GM21737 (cell line): ENCODE results near the gene CAMKK1.

Source experiments
- ATAC-seq: cut with Tn5 transposase; IDR thresholded peaks from one replicate; pipeline ENCODE4 v1.9.1; 2021; ENCODE audit warnings: mild to moderate bottlenecking, moderate library complexity; ENCODE audit not compliant: unreplicated experiment

The CAMKK1 gene

GRCh38 chr17:3918372-3919122 lies 25.7 kb upstream of the CAMKK1 start:
- ATAC-seq, result no peak

- no peak for ATAC-seq
Measured at GRCh38 chr17:3917391-3917931, 24.6 kb upstream of the CAMKK1 start.

DNA sequence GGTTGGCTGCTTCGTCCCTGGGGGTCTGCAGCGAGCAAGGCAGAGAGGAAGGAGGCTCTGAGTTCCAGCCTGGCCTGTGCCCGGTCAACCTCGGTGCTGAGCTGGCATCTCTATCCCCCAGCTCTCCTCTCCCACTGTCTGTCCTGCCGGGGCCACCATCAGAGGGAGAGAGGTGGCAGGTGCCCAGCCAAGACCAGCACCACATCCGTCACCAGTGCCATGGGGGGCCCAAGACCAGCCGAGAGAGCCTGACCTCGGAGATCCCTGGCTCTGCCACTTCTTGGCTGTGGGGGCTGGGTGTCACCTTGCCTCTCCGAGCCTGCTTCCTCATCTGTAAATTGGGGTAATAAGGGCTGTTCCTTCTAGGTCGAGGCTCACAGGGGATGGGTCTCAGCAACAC lies 24.0 kb upstream of the CAMKK1 start:
- ATAC-seq, result no peak

DNA sequence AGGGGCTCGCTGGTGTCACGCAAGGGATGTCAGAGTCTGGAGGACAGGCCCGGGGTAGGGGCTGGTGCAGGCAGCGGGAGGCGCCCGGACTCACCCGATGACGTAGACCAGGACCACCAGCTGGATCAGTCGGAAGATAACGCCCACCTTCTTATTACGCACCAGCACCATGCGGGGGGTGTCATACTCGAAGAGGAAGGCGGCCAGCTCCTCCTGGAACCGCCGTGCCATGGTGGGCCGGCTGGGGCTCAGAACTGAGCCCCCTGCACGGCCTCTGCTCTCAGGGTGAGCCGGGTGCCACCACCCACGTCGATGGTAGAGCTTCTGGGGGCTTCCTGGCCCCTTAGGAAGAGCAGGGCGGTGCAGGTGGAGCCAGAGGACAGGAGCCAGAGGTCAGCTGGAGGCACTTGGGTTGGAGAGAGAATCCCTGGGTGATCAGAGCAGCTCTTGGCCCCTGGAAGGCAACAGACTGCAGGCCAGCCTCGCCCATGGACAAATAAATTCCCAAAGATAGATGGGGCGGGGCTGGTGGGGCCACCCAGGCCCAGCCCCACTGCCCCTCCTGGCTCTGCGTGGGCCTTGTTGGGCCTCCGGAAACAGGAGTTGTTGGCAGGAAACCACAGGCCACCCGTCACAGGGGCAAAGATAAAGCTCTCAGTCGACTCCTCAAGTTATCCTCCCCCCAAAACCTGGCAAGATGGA lies 23.3 kb upstream of the CAMKK1 start, which contains the start of gene P2RX1:
Gene P2RX1, minus strand, starts transcription at position 471 of the 702 bp plus-strand sequence. Its CDS starts 240 bp downstream, at position 231.
- no peak for ATAC-seq

DNA sequence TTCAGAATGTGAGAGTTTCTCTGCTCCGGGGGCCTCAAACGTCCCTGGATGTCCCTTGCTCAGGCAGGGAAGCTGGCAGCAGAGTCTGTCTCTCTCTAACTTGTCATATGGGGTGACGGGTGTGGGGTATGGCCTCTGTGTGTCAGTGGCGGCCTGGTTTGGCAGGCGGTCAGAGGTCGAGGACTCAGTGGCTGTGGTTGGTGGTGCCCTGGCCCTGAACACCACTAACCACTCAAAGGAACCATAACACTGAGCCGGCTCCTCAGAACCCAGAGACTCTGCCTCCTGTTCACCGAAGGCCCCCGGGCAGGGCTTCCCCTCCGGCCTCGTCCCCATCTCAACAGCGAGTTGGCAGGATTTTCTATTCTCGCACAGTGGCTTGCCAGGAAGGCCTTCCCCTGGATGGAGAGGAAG lies 22.7 kb upstream of the CAMKK1 start:
- no peak for ATAC-seq

- ATAC-seq, result peak; percentile 42
Measured at GRCh38 chr17:3914312-3914670, 21.4 kb upstream of the CAMKK1 start.

DNA sequence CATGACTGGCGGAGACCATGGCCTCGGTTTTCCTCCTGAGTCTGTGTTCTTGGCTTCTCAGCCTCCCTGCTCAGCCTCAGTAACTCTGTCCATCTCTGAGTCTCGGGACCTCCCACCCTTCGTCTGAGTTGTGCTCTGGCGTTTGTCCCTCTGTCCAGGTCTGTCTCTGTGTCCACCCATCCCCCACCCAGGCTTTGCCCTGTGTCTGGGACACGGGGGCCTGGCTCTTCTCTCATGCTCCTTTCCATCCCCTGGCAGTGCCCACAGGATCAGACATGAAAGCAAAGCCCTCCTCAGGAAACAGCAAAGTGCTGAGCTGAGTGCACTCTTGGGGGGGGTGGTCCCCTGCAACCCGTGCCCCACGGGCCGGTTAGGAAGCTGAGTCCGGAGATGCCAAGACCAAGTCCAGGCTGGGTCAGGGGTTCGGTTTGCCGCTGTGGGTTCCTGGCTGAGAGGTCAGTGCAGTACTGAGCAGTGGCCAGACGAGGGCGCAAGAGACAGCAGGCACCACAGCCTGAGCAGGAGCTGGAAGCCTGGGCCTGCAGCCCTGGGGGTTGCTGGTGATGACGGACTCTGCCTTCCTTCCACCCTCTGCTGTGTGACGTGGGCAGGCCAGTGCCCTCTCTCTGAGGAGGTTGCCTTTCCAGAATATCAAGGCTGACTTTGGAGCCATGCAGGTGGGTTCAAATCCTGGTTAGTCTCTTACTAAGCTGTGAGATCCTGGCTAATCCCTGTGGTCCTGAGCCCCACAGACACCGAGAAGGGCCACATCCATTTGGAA lies 20.9 kb upstream of the CAMKK1 start:
- peak; percentile 42 for ATAC-seq

- no peak for ATAC-seq
Measured at GRCh38 chr17:3912827-3913226, 20.0 kb upstream of the CAMKK1 start.

DNA sequence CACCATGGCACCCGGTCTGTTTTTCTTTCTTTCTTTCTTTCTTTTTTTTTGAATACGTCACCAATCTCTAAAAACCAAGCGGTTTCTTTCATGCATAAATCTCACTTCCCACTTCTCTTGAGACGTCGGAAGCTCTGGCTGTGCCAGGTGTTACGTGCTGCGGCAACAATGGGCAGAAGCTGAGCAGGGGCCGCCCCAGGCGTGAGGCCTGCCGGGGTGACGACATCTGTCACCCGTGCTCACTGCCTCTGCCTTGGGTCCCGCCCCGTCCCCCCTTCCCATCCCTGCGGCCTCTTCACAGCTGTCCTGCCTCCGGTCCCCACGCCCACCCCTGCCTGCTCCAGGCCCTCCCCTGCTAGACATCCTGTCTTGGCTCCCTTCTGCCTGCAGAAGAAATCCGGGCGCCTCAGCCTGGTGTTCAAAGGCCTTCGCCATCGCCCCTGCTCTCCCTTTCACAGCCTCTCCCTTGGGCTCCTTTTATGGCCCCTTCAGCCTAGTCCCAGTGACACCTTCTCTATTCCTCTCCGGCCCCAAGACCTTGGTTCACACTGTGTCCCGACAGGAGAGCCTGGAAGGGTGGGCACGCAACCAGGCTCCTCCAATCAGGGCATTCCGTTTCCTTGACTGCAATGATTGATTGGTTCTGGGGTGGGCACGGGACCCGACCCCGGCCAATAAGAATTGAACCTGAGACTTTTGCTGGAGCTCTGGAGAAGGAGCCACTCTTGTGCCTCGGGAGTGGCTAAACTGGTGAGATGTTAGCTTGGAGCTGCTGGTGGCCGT lies 18.6 kb upstream of the CAMKK1 start:
- ATAC-seq, result peak; percentile 65

DNA sequence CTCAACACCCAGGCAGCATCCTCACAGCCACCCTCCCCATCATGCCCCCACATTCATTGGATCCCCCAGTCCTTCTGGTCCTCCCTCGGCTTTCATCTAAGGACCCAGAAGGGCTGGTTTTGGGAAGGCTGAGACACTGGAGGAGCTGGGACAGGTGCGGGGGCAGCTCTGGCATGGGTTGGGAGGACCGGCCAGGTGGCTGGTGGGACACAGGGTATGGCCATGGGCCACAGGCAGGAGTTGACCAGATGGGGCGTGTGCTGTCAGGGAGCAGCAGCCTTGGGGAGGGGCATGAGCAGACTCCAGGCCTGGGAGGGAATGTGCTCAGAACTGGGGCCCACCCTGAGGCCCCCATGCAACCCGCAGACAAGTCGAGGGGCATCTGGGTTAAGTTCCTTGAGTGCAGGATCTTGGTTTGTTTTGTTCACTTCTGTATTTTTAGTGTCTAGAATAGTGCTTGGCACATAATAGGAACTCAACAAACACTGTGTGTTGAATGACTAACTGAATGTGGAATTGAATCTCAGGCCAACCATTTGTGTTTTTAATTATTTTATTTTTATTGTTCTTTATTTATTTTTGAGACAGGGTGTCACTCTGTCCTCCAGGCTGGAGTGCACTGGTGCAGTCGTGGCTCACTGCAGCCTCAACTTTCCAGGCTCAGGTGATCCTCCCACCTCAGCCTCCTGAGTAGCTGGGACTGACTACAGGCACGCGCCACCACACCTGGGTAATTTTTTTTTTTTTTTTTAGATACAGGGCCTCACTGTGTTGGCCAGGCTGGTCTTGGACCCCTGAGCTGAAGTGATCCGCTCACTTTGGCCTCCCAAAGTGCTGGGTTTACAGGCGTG lies 17.8 kb upstream of the CAMKK1 start:
- ATAC-seq, result no peak

DNA sequence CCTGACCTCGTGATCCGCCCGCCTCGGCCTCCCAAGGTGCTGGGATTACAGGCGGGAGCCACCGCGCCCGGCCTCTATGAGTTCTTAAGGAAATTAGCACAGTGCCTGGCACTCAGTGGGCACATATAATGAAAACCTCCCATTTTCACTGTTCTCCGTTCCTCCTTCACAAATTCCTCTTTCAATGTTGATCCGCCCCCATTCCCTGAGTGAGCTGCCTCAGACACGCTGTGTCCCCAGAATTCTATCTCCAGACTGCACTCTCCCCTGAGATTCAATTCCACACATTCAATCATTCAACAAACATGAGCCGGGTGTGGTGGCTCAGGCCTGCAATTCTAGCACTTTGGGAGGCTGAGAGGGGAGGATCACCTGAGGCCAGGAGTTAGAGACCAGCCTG lies 16.4 kb upstream of the CAMKK1 start:
- ATAC-seq, result no peak

DNA sequence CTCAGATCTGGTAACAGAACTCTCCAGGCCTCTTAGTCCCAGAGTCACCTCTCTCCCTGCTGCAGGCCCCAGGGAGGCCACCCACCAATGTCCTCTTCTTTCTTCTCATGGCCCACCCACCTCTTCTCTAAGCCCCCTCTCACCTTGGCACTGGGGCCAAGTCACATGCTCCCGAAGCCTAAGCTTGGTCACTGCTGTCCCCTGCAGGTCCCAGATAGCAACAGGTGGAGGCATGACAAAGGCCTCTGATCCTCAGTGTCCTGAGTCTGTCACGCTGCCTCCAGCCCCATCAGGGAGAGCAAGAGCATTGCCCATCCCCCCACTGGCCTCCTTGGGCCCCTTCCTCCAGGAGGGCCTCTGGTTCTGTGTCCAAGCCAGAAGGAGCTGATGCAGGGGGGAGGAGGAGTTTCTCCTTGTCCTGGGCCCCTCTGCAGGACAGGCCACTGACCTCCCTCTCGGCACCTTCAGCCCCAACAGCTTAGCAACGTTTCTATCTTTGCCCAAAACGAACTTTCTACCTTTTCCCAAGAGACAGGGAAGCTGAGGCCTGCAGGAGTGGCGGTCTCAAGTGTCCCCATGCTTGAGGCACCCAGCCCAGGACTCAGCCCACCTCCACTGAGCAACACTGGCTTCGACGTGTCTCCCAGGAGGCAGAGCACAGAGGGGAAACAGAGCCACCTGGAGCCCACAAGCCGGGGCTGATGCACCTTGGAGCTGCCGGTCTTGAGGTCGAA lies 14.8 kb upstream of the CAMKK1 start:
- no peak for ATAC-seq

DNA sequence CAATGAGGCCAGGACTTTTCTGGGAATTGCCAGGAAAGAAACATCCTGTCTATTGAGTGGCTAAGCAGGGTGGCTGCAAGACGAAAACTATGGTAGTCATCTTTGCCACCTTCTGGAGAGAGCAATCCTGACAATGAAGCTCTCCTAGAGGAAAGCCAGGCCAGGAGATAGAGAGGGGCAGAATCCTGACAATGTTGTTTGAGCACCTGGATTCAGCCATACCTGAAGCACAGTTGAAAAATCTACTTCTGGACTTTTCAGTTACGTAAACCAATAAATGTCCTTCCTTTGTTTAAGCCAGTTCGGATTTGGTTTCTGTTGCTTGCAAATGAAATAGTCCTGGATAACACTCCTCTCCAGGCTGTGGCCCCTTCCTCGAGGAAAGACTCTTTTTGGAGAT lies 14.0 kb upstream of the CAMKK1 start:
- ATAC-seq, result no peak

DNA sequence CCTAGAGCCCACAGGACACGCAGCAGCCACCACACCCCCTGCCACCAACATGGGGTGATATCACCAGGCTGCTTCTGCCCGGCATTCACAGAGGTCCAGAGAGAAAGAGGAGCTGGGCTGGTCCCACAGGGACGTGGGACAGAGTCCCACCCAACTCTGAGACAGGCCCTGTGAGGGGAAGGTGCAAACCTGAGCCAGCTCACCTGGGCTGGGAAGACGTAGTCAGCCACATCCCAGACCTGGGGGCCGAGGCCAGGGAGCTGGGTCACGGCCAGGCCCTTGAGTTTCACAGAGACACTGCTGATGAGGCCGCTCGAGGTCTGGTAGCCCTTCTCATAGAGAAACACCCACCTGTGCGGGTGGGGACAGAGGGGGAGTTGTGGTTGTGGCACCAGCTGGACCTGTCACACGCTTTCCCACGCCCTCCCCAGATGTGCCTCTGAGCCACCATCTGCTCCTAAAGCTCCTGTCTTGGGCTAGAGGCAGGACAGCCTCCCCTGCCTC lies 12.2 kb upstream of the CAMKK1 start:
- no peak for ATAC-seq

DNA sequence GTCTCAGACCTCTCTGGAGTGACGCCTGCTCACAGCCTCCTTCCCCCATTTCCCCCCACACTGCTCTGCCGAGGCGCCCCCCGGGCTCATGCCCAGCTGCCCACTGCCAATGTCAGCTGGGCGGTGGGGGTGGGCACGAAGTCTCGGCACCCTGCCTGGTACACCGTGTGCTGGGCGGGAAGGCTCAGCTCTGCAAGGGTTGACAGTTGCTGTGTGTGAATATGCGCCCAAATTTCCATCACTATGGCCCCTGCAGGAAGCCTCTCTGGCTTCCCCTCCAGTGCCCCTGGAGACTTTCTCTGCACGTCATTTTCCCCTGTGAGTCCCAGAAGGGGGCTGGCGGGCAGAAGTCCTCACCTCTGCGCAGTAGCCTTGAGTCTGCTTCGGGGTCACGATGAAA lies 11.6 kb upstream of the CAMKK1 start:
- no peak for ATAC-seq

DNA sequence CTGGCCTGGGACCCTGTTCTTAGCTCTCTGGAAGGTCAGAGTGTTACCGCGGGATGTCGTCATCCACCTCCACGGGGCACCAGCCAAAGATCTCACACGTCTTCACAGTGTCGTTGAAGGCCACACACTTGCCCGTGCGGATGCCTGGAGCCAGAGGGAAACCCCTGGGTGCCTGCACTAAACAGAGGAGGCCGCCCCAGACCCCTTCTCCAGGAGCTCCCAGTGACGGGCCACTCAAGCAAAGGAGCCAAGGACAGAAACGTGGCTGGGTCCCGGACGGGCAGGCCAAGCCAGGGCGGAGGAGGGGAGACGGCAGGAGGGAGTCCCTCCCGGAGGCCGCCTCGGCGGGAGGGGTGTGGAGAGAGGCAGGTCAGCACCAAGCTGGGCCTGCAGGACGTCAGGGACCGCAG lies 11.0 kb upstream of the CAMKK1 start:
- ATAC-seq, result no peak

DNA sequence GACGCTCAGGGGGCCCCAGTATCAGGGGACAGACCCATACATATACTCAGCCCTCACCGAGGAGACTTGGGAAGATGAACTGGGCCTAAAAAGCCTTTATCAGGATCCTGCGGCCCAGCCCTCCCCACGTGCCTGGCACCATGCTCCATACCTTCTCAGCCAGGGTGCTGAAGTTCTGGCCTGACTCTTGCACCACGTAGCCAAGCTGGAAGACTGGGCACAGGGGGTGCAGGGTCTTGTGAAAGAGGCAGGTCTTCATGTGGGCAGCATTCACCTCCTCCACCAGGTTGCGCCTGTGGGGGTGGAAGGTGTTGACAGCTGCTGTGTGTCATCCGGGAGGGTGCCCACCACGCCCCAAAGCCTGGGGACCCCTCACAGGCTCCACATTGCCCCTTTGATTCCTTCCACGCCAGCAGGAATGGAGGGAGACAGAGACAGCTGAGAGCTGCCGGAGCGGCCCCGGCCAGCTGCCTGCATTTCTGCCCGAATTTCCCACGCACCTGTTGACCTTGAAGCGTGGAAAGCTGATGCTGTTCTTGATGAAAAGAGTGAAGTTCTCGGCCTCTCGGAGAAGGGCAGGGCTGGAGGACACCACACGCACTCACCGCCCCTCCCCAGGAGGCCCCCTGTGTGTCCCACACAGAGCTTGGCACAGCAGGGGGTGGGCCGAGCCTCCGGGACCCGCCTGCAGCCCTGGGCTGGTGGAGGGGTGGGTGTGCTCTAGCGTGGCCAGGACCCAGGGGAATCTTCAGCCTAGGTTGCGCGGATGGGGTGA lies 10.4 kb upstream of the CAMKK1 start:
- ATAC-seq, result no peak

DNA sequence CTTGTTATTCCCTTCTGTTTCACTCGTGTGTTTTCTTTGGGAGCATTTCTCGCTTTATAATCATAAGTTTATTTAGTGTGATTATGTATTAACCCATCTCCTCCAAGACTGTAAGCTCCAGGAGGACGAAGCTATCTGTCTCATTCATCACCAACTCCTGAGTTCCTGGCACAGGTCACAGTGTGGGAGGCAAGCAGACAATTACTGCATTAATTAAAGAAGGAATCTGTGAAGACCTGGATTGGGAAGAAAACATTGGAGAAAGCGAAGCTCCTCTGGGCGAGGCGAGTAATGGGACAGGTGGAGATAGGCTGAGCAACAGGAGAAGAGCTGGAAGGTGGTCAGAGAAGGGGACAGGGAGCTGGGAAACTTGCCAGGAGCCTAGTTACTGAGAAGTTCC lies 7.8 kb upstream of the CAMKK1 start:
- no peak for ATAC-seq
